Lower leg skin (tissue), 3 donors: ENCODE results near the gene BICC1.

Experiments
- POLR2A ChIP-seq, 2 donors: fragments of 450-650 bp; IDR thresholded peaks; one replicate each; pipeline ENCODE4 v1.6.1; 2016 to 2017; ENCODE audit warnings: antibody characterized with exemption in 2 of 2, mild to moderate bottlenecking in 1 of 2, moderate library complexity in 1 of 2
- TF ChIP-seq, protein P1 (sequence below), 3 donors: fragments of 450-650 bp; IDR thresholded peaks; one replicate each; pipeline ENCODE4 v1.5.1; 2016; ENCODE audit warnings: antibody characterized with exemption in 3 of 3, mild to moderate bottlenecking in 3 of 3, moderate library complexity in 2 of 3

GRCh38 chr10:58772758-58773157 lies 260.1 kb downstream of the BICC1 start:
- TF ChIP-seq, protein P1, sequence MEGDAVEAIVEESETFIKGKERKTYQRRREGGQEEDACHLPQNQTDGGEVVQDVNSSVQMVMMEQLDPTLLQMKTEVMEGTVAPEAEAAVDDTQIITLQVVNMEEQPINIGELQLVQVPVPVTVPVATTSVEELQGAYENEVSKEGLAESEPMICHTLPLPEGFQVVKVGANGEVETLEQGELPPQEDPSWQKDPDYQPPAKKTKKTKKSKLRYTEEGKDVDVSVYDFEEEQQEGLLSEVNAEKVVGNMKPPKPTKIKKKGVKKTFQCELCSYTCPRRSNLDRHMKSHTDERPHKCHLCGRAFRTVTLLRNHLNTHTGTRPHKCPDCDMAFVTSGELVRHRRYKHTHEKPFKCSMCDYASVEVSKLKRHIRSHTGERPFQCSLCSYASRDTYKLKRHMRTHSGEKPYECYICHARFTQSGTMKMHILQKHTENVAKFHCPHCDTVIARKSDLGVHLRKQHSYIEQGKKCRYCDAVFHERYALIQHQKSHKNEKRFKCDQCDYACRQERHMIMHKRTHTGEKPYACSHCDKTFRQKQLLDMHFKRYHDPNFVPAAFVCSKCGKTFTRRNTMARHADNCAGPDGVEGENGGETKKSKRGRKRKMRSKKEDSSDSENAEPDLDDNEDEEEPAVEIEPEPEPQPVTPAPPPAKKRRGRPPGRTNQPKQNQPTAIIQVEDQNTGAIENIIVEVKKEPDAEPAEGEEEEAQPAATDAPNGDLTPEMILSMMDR (IDR thresholded peaks at IDR 0.05), result no peak
- TF ChIP-seq POLR2A (IDR thresholded peaks at IDR 0.05), result no peak
